ENCODE measurements around the gene PPM1G.

DNA sequence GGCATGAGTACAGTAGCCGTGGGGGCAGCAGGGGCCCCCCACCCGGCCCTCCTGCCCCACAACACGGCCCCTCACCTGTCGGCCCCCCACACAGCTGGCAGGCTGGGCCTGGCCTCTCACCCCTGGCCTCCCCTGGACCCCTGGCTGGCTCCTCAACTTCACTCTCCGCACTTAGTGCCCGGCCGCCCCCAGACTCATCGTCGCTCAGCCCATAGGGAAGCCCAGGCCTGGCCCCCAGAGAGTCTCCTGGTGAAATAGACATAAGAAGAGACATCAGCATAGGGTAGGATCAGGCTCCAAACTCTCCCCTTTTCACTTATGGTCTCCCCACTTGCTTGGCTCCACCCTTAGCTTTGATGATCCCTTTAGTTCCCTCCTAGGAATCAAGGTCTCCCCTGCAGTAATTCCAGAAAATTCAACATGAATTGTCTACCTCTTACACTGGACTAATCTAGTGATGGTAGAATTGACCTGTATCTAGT lies 30.5 kb downstream of the PPM1G start:
- TF ChIP-seq, protein P1, sequence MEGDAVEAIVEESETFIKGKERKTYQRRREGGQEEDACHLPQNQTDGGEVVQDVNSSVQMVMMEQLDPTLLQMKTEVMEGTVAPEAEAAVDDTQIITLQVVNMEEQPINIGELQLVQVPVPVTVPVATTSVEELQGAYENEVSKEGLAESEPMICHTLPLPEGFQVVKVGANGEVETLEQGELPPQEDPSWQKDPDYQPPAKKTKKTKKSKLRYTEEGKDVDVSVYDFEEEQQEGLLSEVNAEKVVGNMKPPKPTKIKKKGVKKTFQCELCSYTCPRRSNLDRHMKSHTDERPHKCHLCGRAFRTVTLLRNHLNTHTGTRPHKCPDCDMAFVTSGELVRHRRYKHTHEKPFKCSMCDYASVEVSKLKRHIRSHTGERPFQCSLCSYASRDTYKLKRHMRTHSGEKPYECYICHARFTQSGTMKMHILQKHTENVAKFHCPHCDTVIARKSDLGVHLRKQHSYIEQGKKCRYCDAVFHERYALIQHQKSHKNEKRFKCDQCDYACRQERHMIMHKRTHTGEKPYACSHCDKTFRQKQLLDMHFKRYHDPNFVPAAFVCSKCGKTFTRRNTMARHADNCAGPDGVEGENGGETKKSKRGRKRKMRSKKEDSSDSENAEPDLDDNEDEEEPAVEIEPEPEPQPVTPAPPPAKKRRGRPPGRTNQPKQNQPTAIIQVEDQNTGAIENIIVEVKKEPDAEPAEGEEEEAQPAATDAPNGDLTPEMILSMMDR (IDR thresholded peaks at IDR 0.05) = no peak
- no peak for TF ChIP-seq POLR2A (IDR thresholded peaks at IDR 0.05)
